HG03439 (cell line): ENCODE measurements around the gene SERINC4.
A peak's percentile ranks its signal among the peaks of the same experiment; 100 is the strongest.
"Not testable (repeated sequence)": the region's sequence is repeated elsewhere in the genome, so short reads cannot be mapped to it uniquely, and the experiment has no call there.

ENCODE experiments used
- ATAC-seq: cut with Tn5 transposase; IDR thresholded peaks from one replicate; pipeline ENCODE4 v1.9.1; 2021; ENCODE audit warnings: mild to moderate bottlenecking, moderate library complexity; ENCODE audit not compliant: unreplicated experiment

SERINC4 gene

GRCh38 chr15:43763819-43764446 is 36.1 kb downstream of the SERINC4 start:
- ATAC-seq: no peak

- ATAC-seq: no peak
Observed at GRCh38 chr15:43762824-43763223, 37.2 kb downstream of the SERINC4 start.

GRCh38 chr15:43751885-43752284 is 48.1 kb downstream of the SERINC4 start:
- no peak for ATAC-seq

DNA sequence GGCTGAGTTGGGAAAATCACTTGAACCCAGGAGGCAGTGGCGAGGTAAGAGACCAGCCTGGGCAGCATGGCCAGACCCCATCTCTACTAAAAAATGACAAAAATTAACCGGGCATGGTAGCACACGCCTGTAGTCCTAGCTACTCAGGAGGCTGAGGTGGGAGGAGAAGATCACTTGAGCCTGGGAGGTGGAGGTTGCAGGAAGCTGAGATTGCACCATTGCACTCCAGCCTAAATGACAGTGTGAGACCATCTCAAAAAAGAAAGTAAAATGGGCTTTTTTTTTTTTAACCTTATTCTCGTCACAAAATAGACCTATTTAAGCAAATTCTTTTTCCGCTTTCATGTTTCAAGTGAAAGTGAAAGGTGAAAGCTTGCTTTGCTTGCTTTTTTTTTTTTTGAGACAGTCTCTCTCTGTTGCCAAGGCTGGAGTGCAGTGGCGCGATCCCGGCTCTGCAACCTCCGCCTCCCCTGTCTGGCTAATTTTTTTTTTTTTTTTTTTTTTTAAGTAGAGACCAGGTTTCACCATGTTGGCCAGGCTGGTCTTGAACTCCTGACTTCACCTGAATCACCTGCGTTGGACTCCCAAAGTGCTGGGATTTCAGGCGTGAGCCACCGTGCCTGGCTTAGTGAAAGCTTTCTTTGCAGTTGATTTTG is 50.2 kb downstream of the SERINC4 start:
- peak; percentile 49 for ATAC-seq

- ATAC-seq: no peak
Observed at GRCh38 chr15:43748376-43748775, 51.6 kb downstream of the SERINC4 start.

GRCh38 chr15:43746903-43747309 is 53.1 kb downstream of the SERINC4 start:
- not testable (repeated sequence) for ATAC-seq

- peak; percentile 63 for ATAC-seq
Observed at GRCh38 chr15:43746245-43746902, 53.6 kb downstream of the SERINC4 start, which contains the start of gene PDIA3. Gene PDIA3, plus strand, starts transcription at chr15:43746438. Its CDS starts 102 bp downstream, at chr15:43746540.
